Measurements from ENCODE around the gene MPC1L. TPM values are rescaled to one million over a fixed set of nuclear protein-coding genes. Genes with fewer than 3 reads are reported as not detected.

The MPC1L gene
- total and polyA plus RNA-seq, 9 of the 15 experiments (the other 6 are each of a cell fraction or from before 2014, with no cell fraction given) = not detected

DNA sequence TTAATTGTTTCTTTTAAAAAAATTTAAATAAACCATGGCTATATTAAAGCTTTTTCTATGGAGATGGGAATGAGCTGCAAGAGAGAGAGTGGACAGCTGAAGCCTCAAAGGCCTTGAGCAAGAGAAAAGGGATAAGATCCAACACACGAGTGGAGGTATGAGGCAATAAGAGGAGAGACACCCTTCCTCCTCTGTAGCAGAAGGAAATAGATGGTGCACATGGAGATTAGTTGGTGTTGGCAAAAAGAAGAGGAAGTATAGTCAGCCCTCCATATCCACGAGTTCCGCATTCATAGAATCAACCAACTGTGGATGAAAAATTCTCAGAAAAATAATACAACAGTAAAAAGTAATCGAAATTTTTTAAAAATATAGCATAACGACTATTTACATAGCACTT lies 20.9 kb downstream of the MPC1L start (continued):
- TF ChIP-seq ZBTB40 (IDR thresholded peaks at IDR 0.05) (no peak), ZBTB40 (CRISPR knock-in tag; IDR thresholded peaks at IDR 0.05) (no peak), ZNF282 (CRISPR knock-in tag; IDR thresholded peaks at IDR 0.05) (no peak), SMARCA4 (IDR thresholded peaks at IDR 0.05) (no peak), CEBPG (CRISPR knock-in tag; IDR thresholded peaks at IDR 0.05) (peak; percentile 56; the same call in 1 of the 2 replicates), CEBPG (tag; conservative IDR thresholded peaks at IDR 0.05 in 1 of 2, IDR thresholded peaks at IDR 0.05 in 1 of 2) (peak; percentile 54 to 75), JUND (IDR thresholded peaks at IDR 0.05; ENCODE audit: borderline replicate concordance, low read depth, low read length) (no peak), JUND (tag; IDR thresholded peaks at IDR 0.05; ENCODE audit: borderline replicate concordance, low read depth, low read length) (no peak), MYC (IDR thresholded peaks at IDR 0.05; ENCODE audit: low read depth, low read length) (peak; percentile 62; the same call in 1 of the 2 replicates), MYC (CRISPR knock-in tag; IDR thresholded peaks at IDR 0.05; ENCODE audit: borderline replicate concordance, low read depth) (no peak), NRF1 (conservative IDR thresholded peaks at IDR 0.05 in 1 of 2, IDR thresholded peaks at IDR 0.05 in 1 of 2) (no peak), WHSC1 (IDR thresholded peaks at IDR 0.05; ENCODE audit: low read length) (no peak)
- TF ChIP-seq, protein P1, sequence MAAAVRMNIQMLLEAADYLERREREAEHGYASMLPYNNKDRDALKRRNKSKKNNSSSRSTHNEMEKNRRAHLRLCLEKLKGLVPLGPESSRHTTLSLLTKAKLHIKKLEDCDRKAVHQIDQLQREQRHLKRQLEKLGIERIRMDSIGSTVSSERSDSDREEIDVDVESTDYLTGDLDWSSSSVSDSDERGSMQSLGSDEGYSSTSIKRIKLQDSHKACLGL (CRISPR knock-in tag; IDR thresholded peaks at IDR 0.05; ENCODE audit: borderline replicate concordance, poor library complexity, severe bottlenecking) = no peak
